CD4-positive, alpha-beta T cell treated with Interleukin-6 at 100 ng/mL for 8 hours (primary cell): Measurements from ENCODE around the gene IL19.

ENCODE experiments used
- DNase-seq: peaks from one replicate; pipeline ENCODE4 v3.0.0-alpha.2; 2020; ENCODE audit warnings: mixed read lengths, low spot score

IL19 gene

DNA sequence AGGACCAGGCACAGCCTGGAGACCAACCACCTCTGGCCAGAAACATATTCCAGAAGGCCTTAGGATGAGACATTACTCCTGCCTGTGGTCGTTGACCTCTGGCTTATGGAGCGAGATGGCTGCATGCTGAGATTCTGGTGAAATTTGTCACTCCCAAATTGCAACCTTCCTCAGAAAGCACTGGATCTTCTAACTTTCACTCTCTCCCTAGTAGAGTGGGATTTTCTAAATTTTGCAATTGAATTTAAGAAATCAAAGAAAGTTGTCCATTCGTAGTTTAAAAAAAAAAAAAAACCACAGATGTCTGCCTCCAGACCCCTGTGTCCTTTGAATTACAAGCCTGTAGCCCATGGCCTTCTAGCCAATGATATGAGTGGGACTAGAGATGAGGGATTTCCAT, 30.3 kb downstream of the IL19 start:
- DNase-seq, result no peak

DNA sequence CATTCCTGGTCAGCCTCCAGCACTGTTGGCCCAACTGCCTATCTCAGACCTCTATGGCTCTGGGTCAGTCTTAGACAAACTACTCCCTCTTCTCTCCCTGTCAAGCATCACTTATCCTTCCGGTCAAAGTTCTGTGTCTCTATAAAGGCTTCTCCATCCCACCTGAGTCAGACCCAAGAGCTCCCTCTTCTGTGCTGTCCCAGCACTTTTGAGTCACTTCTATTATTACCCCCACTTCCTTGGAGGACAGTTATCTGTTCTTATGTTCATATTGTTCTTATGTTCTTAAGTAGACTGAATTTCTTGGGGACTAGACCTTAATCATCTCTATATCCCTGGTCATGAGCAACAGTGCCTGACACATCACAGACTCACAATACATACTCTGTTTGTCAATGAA, 30.9 kb downstream of the IL19 start:
- DNase-seq, result no peak

GRCh38 chr1:206802401-206802800, 31.8 kb downstream of the IL19 start:
- DNase-seq, result no peak

DNA sequence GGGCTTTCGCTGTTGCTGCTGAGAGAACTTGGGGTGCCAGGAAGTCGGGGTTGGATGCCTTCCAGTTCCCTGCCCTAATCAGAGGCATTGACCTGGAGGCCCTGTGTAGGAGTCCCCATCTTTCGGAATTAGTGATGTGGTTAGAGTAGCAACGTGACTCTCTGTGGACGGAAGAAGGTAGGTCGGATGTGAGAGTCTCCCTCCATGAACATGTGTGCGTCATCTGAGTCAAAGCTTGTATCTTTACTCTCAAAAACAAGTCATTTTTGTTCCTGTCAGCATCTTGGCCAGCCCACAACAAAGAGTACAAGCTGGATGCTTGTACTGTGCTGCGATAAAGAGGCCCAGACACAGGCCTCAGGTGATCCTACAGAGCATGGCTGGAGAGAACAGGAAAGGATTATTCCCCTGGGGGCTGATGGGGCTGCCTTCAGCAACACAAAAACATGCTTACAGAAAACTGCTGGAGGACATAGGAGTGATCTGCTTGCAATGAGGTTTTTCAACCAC, 32.7 kb downstream of the IL19 start:
- DNase-seq, result peak; percentile 91

DNA sequence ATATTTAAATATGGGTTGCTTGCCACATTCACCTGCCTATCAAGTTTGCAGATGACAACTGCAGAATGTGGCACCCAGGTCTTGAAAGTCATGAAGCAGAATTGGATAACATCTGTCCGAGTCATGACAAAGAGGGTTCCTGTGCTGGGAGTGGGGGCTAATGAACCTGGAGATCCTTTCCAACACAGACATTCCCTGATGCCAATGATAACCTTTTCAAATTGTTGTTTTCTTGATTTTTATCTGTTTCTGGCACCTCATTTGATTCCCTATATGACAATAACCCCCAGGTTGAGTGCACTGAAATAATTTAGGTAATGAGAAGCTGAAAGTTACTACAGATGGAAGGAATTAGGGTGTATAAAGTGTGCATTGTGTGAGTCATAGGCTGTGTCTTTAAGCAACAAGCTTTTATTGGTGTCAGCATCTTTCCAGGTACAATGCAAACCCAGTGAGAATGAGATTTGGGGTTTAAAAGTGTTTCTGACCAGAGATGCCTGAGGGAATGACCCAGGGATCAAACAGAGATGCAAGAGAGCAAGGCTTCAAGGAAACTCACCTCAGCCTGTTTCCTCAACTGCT, 33.7 kb downstream of the IL19 start:
- DNase-seq, result no peak

- no peak for DNase-seq
Observed at GRCh38 chr1:206805357-206805756, 34.8 kb downstream of the IL19 start.

- peak; percentile 63 for DNase-seq
Observed at GRCh38 chr1:206808615-206809014, 38.0 kb downstream of the IL19 start.

GRCh38 chr1:206809504-206810084, 39.0 kb downstream of the IL19 start:
- peak; percentile 52 for DNase-seq

- no peak for DNase-seq
Observed at GRCh38 chr1:206812471-206812870, 41.9 kb downstream of the IL19 start.

DNA sequence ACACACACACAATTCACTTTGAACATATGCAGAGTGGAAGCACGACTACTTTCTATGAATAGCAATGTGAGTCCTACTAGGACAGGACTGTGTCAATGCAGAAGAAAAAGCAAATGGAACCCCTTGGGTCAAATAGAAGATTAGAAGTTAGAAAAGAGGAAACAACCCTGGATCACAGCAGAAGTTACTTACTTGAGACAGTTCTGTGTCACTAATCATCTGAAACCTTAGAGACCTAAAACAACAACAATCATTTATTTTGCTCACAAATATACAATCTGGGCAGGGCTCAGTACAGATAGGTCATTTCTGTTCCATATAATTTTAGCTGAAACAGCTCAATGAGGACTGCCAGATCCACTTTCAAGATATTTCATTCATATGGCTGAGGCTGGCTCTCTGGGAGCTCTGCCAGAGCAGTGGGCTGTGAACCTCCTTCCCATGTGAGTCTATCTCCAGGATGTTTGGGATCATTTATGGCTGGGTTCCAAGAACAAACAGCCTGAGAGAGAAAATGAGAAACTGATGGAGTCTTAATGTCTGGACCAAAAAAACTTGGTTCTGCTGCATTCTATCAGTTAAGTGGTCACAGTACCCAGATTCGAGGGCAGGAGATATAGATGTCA, 44.3 kb downstream of the IL19 start:
- DNase-seq, result no peak

DNA sequence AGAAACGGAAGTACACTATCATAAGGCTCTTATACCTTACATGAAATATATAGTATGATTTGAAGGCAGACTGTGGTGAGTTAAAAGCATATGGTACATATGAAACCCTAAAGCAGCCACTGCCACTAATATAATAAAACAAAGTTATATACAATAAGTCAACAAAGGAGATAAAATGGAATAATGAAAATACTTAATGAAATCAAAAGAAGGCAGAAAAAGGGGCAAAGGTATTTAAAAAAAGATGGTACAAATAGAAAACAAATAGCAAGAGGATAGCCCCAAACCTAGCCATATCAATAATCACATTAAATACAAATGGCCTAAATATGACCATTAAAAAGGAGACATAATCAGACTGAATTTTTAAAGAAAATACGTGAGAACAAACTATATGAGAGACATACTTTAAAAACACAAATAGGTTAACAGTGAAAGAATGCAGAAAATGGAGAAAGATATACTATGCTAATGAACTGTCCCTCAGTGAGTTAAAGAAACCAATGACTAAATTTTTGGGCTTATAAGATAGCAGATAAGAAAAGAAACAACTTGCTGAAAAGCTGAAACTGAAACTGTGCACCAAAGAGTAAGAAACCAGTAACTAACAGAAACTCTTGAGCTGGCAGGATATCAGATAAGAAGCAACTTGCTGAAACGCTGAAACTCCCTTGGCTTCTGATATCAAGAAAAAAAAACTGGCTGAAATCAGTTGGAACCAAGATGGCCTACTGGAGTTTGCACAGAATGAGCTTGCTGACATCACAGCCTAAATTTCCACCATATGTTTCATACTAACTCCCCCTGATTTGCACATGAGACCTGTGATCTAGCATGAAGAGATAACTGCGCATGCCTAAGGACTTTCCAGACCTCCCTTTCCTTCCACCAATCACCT, 46.1 kb downstream of the IL19 start:
- DNase-seq, result peak; percentile 61

- no peak for DNase-seq
Observed at GRCh38 chr1:206821493-206821892, 50.9 kb downstream of the IL19 start.

DNA sequence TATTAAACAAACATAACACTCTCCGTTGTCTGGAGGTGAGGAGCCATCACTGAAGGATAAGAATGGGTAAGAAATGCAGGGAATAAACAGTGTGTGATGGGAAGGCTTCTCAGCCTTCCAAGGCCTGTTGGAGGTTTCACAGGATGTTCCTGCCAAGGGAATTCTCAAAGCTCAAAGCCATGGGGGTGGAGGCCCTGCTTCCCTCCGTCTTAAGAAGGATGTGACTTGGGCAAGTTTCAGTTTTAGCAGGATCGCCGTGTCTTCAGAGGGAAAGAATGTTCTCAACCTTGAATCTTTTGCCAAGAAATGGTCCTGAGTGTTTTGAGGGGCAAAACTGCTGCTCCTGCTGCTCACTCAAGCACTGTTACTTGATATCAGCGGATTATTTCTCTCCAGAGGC, 53.2 kb downstream of the IL19 start:
- DNase-seq, result no peak

GRCh38 chr1:206824331-206824730, 53.8 kb downstream of the IL19 start:
- DNase-seq, result no peak

GRCh38 chr1:206826394-206826793, 55.8 kb downstream of the IL19 start:
- no peak for DNase-seq

DNA sequence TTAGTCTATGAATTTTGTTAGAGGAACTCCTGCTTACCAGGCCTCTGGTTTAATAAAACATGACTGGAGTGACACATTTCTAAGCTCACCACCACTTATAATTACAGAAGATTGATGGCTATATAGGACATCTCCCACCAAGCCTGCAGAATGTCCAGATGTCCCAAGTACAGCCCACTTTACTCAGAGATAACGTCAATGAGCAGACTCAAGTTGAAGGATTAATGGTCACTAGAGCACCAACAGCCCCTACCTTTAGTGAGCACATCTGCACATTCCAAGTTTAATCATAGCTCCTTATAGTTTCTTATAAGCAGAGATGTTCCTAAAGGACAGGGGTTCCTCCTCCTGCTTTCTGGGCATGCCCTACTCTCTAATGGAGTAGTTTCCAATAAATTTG, 57.5 kb downstream of the IL19 start:
- no peak for DNase-seq

DNA sequence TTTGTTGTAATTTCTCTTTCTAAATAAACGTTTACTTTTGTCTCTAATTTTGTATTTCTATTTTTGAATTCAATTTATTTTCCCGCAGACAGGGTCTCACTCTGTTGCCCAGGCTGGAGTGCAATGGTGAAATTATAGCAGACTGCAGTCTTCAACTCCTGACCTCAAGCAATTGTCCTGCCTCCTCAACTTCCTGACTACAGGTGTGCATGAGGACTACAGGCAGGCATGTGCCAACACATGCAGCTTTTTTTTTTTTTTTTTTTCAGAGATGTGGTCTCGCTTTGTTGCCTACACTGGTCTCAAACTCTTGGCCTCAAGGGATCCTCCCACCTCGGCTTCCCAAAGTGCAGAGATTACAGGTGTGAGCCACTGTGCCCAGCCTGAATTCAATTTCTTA, 58.2 kb downstream of the IL19 start:
- no peak for DNase-seq

DNA sequence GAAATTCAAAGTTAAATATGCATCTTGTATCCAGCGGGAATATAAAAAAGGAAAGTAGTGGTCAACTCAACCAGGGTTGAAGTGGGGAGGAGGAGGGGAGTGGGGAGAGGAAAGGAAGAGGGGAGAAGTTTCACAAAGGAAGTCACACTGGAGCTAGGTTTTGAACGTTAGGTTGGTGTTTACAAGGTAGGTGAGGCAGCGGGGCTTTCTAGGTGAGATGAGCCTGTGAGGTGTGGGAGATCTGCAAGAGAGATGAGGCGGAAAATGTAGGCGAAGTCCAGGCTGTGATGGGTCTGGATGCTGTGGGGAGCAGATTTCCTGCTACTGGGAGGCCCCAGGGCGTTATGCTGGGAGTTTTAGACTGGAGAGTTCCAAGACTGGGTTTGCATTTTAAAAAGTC, 58.7 kb downstream of the IL19 start:
- DNase-seq, result peak; percentile 20

DNA sequence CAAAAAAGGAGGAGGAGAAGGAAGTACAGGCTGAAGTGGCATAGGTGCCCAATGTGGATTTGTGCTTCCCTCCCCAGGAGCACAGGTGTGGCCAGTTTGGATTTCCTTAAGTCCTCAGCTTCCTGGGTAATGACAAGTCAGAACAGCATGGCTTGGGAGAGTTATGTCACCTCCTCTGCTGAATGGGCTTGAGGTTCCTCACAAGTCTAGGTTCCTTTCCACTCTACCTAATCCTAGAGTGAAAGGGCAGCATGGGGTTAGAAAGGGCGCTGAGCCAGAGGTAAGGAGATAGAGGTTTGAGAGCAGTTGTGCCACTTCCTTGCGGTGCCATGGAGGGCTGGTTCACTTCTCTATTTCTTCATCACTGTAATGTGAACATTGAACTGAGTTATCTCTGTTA, 59.3 kb downstream of the IL19 start:
- DNase-seq, result no peak

DNA sequence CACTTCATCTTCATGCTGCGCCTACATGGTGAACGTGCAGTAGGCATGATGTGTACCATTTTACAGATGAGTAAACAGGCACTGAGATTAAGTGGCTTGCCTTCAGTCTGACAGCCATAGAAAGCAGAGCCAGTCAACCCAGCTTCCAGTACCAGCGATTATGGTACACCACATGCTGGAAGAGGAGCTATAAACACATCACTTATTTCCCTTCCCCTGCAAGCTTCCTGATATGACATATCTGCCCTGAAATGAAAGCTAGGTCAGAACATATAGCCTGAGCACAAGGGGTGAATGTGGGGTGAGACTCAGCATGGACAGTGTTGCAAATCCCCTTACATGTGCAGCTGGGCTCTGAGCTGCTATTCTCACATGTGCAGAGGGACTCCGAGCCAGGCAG, 61.1 kb downstream of the IL19 start:
- DNase-seq, result no peak

DNA sequence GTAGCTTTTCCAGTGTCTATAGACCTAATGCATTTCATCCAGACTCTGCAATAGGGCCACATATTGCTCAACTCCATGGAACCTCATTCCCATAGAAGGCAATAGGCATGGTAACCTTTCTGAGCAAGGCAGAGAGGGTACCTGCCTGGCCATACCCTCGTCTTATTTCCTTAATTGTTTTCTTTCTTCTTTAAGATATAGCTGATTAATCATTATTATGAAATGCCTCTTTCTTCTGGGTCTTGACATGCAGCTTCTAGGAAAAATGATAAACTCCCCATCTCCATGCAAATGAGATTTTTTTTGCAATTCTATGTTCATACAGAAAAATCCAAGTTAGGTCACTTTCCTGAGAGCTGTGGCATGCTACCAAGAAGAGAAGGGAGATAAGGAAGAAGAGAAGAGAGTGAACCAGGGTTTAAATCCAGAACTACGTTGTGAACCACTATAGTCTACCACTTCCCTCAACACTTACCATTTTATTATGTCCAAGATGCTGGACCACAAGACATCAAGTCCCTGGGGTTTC, 61.8 kb downstream of the IL19 start:
- DNase-seq, result no peak

DNA sequence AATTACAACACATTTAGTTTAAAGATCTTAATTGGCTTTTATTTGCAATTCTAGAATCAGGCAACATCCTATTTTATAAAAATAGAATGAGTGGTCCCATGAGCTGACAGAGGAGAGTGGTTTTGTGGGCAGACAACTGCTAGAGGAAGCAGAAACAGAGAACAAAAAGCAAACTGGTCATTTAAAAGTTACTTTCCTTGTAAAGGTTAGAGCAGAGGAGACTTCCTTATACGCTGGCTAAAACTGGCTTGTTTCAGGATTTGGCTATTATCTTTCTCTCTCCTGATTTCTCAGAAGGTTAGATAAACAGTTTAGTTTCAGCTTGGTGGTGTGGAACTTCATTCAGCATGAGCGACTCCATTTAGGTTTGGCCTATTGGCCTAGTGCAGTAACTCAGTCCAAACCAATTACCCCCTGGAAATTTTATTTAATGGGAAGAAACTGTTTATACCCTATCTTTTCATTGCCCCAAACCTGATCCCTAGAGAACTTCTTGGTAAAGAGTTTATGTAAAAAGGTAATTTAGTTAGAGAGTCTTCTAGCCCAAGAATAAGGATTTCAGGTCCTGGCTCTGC, 62.6 kb downstream of the IL19 start:
- DNase-seq, result no peak
